ENCODE results near the gene KLK2. TPM values are rescaled to one million over a fixed set of nuclear protein-coding genes. Genes with fewer than 3 reads are reported as not detected.

KLK2 gene
- polyA plus RNA-seq, 1 donor (not counting 4 experiments of a cell fraction or from before 2014, with no cell fraction given): 0.07 TPM

GRCh38 chr19:50889638-50890037, 16.4 kb downstream of the KLK2 start:
- no peaks in the 10 kb centered on the region for H3K4me1 ChIP-seq (ENCODE audit: control insufficient read depth, extremely low read depth, insufficient read depth, low read length)
- H3K9me1 ChIP-seq (ENCODE audit: control insufficient read depth, extremely low read depth, insufficient read depth, low read length): no peaks in the 10 kb centered on the region
- H2AFZ ChIP-seq (ENCODE audit: control insufficient read depth, low read length): no peak overlapping the region
- FAIRE-seq (no peak), DNase-seq (ENCODE audit: low read depth, low spot score) (no peak)
- no peaks in the 10 kb centered on the region for H3K36me3 ChIP-seq (ENCODE audit: control insufficient read depth in 2 of 2, extremely low read depth in 1 of 2, insufficient read depth in 2 of 2, low read length in 2 of 2)
- no peaks in the 10 kb centered on the region for H3K79me2 ChIP-seq (ENCODE audit: control insufficient read depth, insufficient read depth, low read length)
- H3K4me2 ChIP-seq (ENCODE audit: control insufficient read depth, extremely low read depth, insufficient read depth, low read depth, low read length): no peak overlapping the region
- TF ChIP-seq CTCF (optimal IDR thresholded peaks at IDR 0.05 in 1 of 3, IDR thresholded peaks at IDR 0.05 in 1 of 3, conservative IDR thresholded peaks at IDR 0.05 in 1 of 3; ENCODE audit: extremely low read depth in 1 of 3, insufficient read depth in 2 of 3, low read length in 3 of 3) (no peak), EZH2 (IDR thresholded peaks at IDR 0.05; ENCODE audit: low read length) (no peak)
- H3K9ac ChIP-seq (ENCODE audit: control insufficient read depth, extremely low read depth, insufficient read depth, low read length): no peak overlapping the region
- H3K27ac ChIP-seq (ENCODE audit: control insufficient read depth, insufficient read depth, low read length): no peak overlapping the region
- H4K20me1 ChIP-seq (ENCODE audit: control insufficient read depth, extremely low read depth, insufficient read depth, low read length): no peaks in the 10 kb centered on the region
- dilution Hi-C loops (cut with MboI; ENCODE audit: extremely low pct_ligation_motif_present, low sequenced_read_pairs): no loop called here
- H3K9me3 ChIP-seq (ENCODE audit: control insufficient read depth, low read depth, low read length): no peaks in the 10 kb centered on the region
- no peak overlapping the region for H3K4me3 ChIP-seq (ENCODE audit: control insufficient read depth in 2 of 3, extremely low read depth in 1 of 3, insufficient read depth in 2 of 3, low read depth in 1 of 3, low read length in 3 of 3)
- H3K27me3 ChIP-seq (ENCODE audit: control insufficient read depth, extremely low read depth, insufficient read depth, low read length): peaks cover 20% of the 10 kb centered on the region

GRCh38 chr19:50890422-50891252, 17.4 kb downstream of the KLK2 start:
- no peak overlapping the region for H3K27ac ChIP-seq (ENCODE audit: control insufficient read depth, insufficient read depth, low read length)
- no peak overlapping the region for H3K9ac ChIP-seq (ENCODE audit: control insufficient read depth, extremely low read depth, insufficient read depth, low read length)
- no peaks in the 10 kb centered on the region for H4K20me1 ChIP-seq (ENCODE audit: control insufficient read depth, extremely low read depth, insufficient read depth, low read length)
- H3K36me3 ChIP-seq (ENCODE audit: control insufficient read depth in 2 of 2, extremely low read depth in 1 of 2, insufficient read depth in 2 of 2, low read length in 2 of 2): no peaks in the 10 kb centered on the region
- dilution Hi-C loops (cut with MboI; ENCODE audit: extremely low pct_ligation_motif_present, low sequenced_read_pairs): no loop called here
- FAIRE-seq (no peak), DNase-seq (ENCODE audit: low read depth, low spot score) (no peak)
- no peaks in the 10 kb centered on the region for H3K4me1 ChIP-seq (ENCODE audit: control insufficient read depth, extremely low read depth, insufficient read depth, low read length)
- no peaks in the 10 kb centered on the region for H3K9me3 ChIP-seq (ENCODE audit: control insufficient read depth, low read depth, low read length)
- H3K4me2 ChIP-seq (ENCODE audit: control insufficient read depth, extremely low read depth, insufficient read depth, low read depth, low read length): no peak overlapping the region
- peaks cover 20% of the 10 kb centered on the region for H3K27me3 ChIP-seq (ENCODE audit: control insufficient read depth, extremely low read depth, insufficient read depth, low read length)
- H2AFZ ChIP-seq (ENCODE audit: control insufficient read depth, low read length): no peak overlapping the region
- TF ChIP-seq EZH2 (IDR thresholded peaks at IDR 0.05; ENCODE audit: low read length) (no peak), CTCF (optimal IDR thresholded peaks at IDR 0.05 in 1 of 3, IDR thresholded peaks at IDR 0.05 in 1 of 3, conservative IDR thresholded peaks at IDR 0.05 in 1 of 3; ENCODE audit: extremely low read depth in 1 of 3, insufficient read depth in 2 of 3, low read length in 3 of 3) (no peak)
- no peak overlapping the region for H3K4me3 ChIP-seq (ENCODE audit: control insufficient read depth in 2 of 3, extremely low read depth in 1 of 3, insufficient read depth in 2 of 3, low read depth in 1 of 3, low read length in 3 of 3)
- H3K79me2 ChIP-seq (ENCODE audit: control insufficient read depth, insufficient read depth, low read length): no peaks in the 10 kb centered on the region
- H3K9me1 ChIP-seq (ENCODE audit: control insufficient read depth, extremely low read depth, insufficient read depth, low read length): no peaks in the 10 kb centered on the region

All from keratinocyte (primary cell).